Type B pancreatic cell (in vitro differentiated cells): ENCODE measurements around the gene COL4A2. TPM values are rescaled to one million over a fixed set of nuclear protein-coding genes. Genes with fewer than 3 reads are reported as not detected.

Experiments
- DNase-seq: peaks from one replicate; pipeline ENCODE4 v3.0.0; 2021; ENCODE audit warnings: mixed read lengths; ENCODE audit not compliant: unreplicated experiment; ENCODE audit errors: extremely low spot score
- H3K27ac Mint-ChIP-seq: 2 replicates; pipeline ENCODE4 v1.8.0; 2021; ENCODE audit warnings: mild to moderate bottlenecking, mixed read lengths
- H3K27me3 Mint-ChIP-seq: 2 replicates; pipeline ENCODE4 v1.8.0; 2021; ENCODE audit warnings: mixed read lengths
- H3K36me3 Mint-ChIP-seq: 2 replicates; pipeline ENCODE4 v1.8.0; 2021; ENCODE audit warnings: mixed read lengths
- H3K4me1 Mint-ChIP-seq: one replicate; pipeline ENCODE4 v1.8.0; 2021; ENCODE audit warnings: mixed read lengths; ENCODE audit not compliant: unreplicated experiment
- H3K4me3 Mint-ChIP-seq: 2 replicates; pipeline ENCODE4 v1.8.0; 2021; ENCODE audit warnings: mild to moderate bottlenecking, mixed read lengths
- H3K9me3 Mint-ChIP-seq: 2 replicates; pipeline ENCODE4 v1.8.0; 2021; ENCODE audit warnings: mixed read lengths
- total RNA-seq: library from RNA; stranded (reverse); gene quantifications from 2 replicates; pipeline ENCODE4 v1.2.1, GENCODE V29; 2021; ENCODE audit warnings: low replicate concordance
- TF ChIP-seq, protein P1 (sequence below): fragments of 200-600 bp; sonication (generic); conservative IDR thresholded peaks from 2 replicates; pipeline ENCODE4 v1.5.0; 2021; ENCODE audit warnings: antibody characterized with exemption, mild to moderate bottlenecking

Gene COL4A2
- total RNA-seq, 1 donor from 2014 or later: 145 TPM

DNA sequence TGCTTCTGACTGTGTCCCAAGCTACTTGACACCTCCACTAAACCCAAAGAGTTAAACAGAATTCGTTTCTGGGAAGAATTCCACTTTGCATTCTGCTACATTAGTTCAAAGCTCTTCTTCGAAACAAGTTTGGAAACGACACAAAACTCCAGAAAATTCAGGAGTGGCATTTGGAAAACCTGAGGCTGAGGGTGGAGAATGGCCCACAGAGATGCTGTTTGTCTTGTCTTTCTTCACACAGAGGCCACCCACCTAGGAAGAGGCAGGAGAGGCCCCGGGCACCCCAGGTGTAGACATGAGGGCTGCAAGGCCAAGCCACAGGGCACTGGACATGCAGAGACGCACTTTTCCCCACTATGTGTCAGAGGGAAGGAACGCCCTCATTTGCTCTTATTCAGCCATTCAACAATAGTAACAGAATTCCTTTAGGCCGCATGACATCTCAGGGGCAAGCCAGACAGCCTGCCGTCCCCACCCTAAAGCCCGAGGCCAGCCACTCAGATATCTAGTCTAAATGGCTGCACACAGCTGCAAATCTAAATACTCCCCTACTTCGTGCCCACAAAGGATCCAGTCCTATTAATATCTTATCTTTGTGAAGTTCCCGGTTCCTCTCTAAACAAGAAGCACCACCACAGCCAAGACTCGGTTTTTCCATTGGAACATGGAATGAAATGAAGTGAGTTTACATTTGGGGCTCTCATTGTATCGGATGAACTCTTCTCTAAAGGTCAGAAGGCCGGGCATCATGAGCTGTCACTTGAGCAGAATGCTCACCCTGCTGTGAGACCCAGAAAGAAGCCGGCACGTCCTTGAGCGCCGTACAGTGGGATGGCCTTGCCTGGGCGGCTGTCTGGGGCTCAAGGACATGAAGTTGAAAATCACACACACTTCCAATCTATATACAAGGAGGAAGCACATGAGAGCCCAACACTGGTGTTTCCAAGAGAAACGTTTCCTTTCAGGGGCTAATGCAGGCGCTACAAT is 20.0 kb upstream of the COL4A2 start:
- Mint-ChIP-seq H3K27ac (no peak overlapping the region), H3K27me3 (no peaks in the 10 kb centered on the region), H3K36me3 (peaks cover 3% of the 10 kb centered on the region), H3K4me3 (no peak overlapping the region), H3K4me1 (no peaks in the 10 kb centered on the region), H3K9me3 (peaks cover 3% of the 10 kb centered on the region)
- no peak for DNase-seq
- TF ChIP-seq, protein P1, sequence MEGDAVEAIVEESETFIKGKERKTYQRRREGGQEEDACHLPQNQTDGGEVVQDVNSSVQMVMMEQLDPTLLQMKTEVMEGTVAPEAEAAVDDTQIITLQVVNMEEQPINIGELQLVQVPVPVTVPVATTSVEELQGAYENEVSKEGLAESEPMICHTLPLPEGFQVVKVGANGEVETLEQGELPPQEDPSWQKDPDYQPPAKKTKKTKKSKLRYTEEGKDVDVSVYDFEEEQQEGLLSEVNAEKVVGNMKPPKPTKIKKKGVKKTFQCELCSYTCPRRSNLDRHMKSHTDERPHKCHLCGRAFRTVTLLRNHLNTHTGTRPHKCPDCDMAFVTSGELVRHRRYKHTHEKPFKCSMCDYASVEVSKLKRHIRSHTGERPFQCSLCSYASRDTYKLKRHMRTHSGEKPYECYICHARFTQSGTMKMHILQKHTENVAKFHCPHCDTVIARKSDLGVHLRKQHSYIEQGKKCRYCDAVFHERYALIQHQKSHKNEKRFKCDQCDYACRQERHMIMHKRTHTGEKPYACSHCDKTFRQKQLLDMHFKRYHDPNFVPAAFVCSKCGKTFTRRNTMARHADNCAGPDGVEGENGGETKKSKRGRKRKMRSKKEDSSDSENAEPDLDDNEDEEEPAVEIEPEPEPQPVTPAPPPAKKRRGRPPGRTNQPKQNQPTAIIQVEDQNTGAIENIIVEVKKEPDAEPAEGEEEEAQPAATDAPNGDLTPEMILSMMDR: no peak

- TF ChIP-seq, protein P1: no peak
- no peak for DNase-seq
- no peak overlapping the region for H3K4me3 Mint-ChIP-seq
- peaks cover 8% of the 10 kb centered on the region for H3K9me3 Mint-ChIP-seq
- no peaks in the 10 kb centered on the region for H3K27me3 Mint-ChIP-seq
- no peak overlapping the region for H3K27ac Mint-ChIP-seq
- H3K4me1 Mint-ChIP-seq: no peaks in the 10 kb centered on the region
- peaks cover 3% of the 10 kb centered on the region for H3K36me3 Mint-ChIP-seq
Measured at GRCh38 chr13:110289174-110289573, 17.9 kb upstream of the COL4A2 start.

DNA sequence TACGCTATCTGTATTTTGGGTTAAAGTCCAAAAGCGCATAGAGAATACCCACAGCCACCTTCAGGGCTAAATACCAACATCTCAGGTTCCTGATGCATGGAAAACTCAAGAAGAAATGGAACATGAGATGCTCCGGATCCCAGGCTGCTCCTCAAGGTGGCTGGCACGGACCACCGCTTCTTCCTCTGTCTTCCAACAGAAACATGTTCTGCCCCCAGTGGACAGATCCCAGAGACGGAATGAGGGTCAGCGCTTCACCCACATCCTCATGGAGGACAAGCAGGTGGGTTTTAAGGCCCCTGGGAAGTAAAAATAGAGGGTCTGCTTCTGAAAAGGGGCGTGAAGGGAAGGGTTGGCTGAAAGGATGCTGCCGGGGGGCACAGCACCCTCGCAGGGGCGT is 17.4 kb upstream of the COL4A2 start:
- Mint-ChIP-seq H3K27ac (no peak overlapping the region), H3K4me3 (no peak overlapping the region), H3K4me1 (no peaks in the 10 kb centered on the region), H3K9me3 (peaks cover 8% of the 10 kb centered on the region), H3K27me3 (no peaks in the 10 kb centered on the region), H3K36me3 (peaks cover 3% of the 10 kb centered on the region)
- TF ChIP-seq, protein P1: no peak
- DNase-seq: no peak

DNA sequence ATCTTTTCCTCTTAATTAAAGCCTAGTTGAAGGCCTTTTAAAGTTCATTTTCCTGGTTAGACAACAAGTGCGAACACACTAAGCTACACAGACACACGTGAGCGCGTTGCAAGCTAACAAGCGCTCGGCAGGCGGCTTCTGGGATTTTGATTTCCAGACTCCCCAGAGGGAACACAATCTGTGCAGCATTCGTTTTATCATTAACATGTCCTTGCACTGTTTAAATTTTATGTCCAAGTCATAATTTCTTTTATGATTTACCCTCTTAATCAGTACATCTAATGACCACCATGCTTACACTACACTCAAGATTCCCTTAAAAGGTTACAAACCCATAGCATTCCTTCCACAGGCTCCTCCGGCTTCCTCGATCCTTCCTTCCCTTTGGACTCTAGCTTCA is 16.9 kb upstream of the COL4A2 start:
- H3K27me3 Mint-ChIP-seq: no peaks in the 10 kb centered on the region
- no peaks in the 10 kb centered on the region for H3K4me1 Mint-ChIP-seq
- H3K9me3 Mint-ChIP-seq: peaks cover 8% of the 10 kb centered on the region
- no peak overlapping the region for H3K27ac Mint-ChIP-seq
- no peak for DNase-seq
- no peak overlapping the region for H3K4me3 Mint-ChIP-seq
- peaks cover 3% of the 10 kb centered on the region for H3K36me3 Mint-ChIP-seq
- TF ChIP-seq, protein P1: no peak

DNA sequence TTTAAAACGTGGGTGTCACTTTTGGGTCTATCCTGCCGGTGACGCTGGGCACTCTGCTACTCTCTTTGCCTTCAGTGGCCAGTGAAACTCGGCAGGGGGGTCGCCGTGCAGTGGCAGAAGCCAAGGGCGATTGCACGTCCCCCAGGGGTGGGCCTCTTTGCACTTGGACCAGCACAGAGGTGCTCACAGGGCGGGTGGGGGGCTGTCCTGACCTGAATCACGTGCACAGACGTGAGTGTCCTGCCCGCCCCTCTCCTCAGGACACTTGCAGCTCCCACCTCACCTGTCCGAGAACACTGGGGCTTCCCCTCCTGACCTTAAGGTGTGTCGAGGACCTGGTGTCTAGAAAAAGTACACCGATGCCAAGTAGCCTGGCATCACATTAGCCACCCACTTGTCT is 16.3 kb upstream of the COL4A2 start:
- no peak for DNase-seq
- H3K27me3 Mint-ChIP-seq: no peaks in the 10 kb centered on the region
- TF ChIP-seq, protein P1: no peak
- H3K36me3 Mint-ChIP-seq: peaks cover 3% of the 10 kb centered on the region
- no peaks in the 10 kb centered on the region for H3K4me1 Mint-ChIP-seq
- H3K9me3 Mint-ChIP-seq: peaks cover 8% of the 10 kb centered on the region
- H3K27ac Mint-ChIP-seq: no peak overlapping the region
- no peak overlapping the region for H3K4me3 Mint-ChIP-seq
